AG09309 (cell line): ENCODE results near the gene UNC93B1.

Experiments used
- DNase-seq: peaks from one replicate; pipeline ENCODE4 v3.0.0-alpha.2; 2010; ENCODE audit warnings: low read depth
- H3K4me3 ChIP-seq: 2 replicates; pipeline ENCODE4 v1.5.1; 2011; ENCODE audit warnings: mild to moderate bottlenecking, low read depth, low read length, moderate library complexity; ENCODE audit not compliant: control insufficient read depth
- TF ChIP-seq, protein P1 (sequence below): IDR thresholded peaks from 2 replicates; pipeline ENCODE4 v1.5.1; 2011; ENCODE audit warnings: mild to moderate bottlenecking, low read depth, low read length, inconsistent platforms; ENCODE audit not compliant: insufficient read depth, control insufficient read depth; ENCODE audit errors: missing control alignments

Gene UNC93B1

DNA sequence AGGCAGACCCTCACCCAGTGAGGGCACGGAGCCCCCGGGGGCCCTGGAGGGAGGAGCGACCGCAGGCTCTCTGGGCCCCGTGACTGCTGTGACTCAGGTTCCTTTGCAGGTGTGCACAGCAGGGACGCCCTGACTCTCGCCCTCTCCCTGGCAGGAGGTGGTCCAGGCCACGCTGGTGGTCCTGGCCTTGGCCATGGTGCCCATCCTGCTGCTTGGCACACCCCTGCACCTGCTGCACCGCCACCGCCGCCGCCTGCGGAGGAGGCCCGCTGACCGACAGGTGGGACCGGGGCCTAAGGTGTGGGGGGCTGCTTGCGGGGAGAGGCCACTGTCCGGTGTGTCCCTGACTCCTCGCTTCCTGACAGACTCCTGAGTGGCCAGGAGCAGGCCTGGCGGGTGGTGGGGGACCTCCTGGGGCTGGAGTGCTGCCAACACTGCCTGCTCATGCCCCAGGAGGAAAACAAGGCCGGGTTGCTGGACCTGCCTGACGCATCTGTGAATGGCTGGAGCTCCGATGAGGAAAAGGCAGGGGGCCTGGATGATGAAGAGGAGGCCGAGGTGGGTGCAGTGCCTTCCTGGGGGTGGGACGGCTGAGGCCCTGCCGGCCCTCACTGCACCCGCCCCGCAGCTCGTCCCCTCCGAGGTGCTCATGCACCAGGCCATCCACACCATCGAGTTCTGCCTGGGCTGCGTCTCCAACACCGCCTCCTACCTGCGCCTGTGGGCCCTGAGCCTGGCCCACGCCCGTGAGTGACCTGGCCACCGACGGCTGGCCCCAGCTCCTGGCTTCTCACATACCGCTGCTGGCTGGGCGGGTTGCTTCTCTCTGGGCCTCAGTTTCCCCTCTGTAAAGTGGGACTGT lies 45.8 kb upstream of the UNC93B1 start:
- no peak overlapping the region for H3K4me3 ChIP-seq
- no peak for DNase-seq
- TF ChIP-seq, protein P1, sequence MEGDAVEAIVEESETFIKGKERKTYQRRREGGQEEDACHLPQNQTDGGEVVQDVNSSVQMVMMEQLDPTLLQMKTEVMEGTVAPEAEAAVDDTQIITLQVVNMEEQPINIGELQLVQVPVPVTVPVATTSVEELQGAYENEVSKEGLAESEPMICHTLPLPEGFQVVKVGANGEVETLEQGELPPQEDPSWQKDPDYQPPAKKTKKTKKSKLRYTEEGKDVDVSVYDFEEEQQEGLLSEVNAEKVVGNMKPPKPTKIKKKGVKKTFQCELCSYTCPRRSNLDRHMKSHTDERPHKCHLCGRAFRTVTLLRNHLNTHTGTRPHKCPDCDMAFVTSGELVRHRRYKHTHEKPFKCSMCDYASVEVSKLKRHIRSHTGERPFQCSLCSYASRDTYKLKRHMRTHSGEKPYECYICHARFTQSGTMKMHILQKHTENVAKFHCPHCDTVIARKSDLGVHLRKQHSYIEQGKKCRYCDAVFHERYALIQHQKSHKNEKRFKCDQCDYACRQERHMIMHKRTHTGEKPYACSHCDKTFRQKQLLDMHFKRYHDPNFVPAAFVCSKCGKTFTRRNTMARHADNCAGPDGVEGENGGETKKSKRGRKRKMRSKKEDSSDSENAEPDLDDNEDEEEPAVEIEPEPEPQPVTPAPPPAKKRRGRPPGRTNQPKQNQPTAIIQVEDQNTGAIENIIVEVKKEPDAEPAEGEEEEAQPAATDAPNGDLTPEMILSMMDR, result no peak

DNA sequence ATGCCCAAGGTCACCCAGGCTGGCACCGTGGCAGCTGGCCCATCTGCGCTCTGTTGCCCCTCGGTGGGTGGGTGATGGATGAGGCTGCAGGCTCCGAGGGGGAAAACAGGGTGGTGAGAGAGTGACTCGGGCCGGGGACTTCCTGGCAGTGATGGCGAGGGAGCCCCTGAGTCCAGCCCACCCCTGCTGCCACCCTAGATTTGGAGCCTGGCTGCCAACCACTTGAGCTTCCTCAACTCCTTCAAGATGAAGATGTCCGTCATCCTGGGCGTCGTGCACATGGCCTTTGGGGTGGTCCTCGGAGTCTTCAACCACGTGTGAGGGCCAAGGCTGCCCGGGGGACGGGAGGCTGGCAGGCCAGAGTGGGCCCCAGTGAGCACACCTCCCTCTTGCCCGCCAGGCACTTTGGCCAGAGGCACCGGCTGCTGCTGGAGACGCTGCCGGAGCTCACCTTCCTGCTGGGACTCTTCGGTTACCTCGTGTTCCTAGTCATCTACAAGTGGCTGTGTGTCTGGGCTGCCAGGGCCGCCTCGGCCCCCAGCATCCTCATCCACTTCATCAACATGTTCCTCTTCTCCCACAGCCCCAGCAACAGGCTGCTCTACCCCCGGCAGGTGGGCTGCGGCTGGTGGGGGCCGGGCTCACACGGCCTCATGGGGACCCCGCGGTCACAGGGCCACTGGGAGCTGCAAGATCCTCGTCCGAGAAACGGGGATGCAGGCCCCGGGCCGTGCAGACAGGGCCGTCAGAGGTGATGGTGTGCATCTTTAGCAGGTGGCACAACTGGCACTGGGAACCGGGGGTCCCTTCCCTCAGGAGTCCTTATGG lies 45.0 kb upstream of the UNC93B1 start:
- no peak overlapping the region for H3K4me3 ChIP-seq
- no peak for DNase-seq
- TF ChIP-seq, protein P1, result no peak

DNA sequence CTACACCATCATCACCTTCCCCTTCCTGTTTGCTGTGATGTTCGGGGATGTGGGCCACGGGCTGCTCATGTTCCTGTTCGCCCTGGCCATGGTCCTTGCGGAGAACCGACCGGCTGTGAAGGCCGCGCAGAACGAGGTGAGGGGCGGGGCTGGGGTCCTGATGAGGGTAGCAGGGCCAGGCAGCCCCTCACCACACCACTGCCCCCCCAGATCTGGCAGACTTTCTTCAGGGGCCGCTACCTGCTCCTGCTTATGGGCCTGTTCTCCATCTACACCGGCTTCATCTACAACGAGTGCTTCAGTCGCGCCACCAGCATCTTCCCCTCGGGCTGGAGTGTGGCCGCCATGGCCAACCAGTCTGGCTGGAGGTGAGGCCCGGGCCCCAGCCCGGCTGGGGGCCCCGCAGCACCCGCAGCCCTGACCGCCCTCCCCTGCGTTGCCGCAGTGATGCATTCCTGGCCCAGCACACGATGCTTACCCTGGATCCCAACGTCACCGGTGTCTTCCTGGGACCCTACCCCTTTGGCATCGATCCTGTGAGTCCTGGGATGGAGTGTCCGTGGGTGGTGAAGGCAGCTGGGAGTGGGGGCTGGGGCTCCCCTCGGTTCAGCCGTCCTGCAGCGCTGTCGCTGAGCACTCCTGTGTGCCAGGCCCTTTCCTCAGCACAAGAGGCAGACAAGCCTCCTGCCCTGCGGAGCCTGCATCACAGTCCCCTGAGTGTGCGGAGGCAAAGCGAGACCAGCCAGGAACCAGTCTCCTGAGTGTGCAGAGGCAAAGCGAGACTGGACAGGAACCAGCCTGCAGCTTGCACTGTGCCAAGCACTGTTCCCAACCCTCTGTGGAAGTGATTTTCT lies 43.8 kb upstream of the UNC93B1 start:
- DNase-seq, result no peak
- H3K4me3 ChIP-seq, result no peak overlapping the region
- TF ChIP-seq, protein P1, result no peak

DNA sequence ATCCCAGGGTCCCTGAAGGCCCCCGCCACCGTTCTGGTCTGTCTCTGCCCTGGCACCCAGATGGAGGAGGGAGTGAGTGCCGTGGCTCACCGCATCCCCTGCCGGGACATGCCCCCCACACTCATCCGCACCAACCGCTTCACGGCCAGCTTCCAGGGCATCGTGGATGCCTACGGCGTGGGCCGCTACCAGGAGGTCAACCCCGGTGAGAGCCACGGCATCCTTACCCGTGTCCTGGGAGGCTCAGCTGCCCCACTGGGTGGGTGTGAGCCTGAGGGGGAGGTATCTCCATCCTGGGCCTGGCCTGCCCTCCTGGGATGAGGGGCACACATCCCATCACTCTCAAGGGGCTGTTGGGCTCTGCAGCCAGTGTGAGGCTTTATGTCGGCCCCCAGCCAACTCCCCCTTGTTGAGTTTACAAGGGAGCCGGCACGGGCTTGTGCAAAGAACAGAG lies 41.0 kb upstream of the UNC93B1 start:
- H3K4me3 ChIP-seq, result no peak overlapping the region
- DNase-seq, result no peak
- TF ChIP-seq, protein P1, result no peak

DNA sequence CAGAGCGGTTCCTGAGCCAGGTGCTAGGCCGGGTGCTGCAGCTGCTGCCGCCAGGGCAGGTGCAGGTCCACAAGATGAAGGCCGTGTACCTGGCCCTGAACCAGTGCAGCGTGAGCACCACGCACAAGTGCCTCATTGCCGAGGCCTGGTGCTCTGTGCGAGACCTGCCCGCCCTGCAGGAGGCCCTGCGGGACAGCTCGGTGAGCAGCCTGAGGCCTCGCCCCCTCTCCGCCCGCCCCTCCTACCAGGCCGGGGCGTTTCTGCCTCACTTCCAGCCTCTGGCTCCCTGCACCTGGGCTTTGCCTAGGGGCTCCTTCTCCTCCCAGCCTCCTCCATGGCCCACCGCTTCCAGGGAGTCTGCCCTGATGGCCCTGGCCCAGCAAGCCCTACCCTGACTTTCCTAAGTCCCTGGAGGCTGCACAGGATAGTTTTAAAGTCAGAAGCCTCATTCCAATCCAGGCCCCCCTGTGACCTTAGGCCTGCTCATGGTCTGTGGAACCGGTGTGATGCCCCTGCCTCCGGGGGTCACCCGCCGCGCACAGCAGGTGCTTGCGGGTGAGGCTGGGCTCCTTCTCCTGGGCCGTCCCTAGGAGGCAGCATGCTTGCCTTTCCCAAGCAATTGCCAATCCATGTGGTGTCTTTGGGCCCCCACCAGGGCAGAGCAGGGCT lies 40.4 kb upstream of the UNC93B1 start:
- TF ChIP-seq, protein P1, result no peak
- no peak for DNase-seq
- no peak overlapping the region for H3K4me3 ChIP-seq
